ENCODE data around the gene AP2M1.

Gene AP2M1

DNA sequence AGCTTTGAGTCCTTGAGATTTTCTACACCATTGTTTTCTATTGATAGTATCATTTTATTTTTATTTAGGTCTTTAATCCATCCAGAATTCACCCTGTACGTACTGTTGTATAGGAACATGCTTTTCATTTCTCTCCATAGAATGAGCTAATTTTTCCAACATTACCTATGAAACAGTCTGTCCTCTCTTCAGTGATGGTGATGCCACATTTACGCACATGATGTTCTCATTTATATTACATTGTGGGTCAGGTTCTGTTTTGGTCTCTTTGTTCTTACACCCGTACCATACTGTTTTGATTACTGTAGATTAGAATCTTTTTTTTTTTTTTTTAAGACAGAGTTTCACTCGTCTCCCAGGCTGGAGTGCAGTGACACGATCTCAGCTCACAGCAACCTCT is 37.1 kb downstream of the AP2M1 start:
- TF ChIP-seq, protein P1, sequence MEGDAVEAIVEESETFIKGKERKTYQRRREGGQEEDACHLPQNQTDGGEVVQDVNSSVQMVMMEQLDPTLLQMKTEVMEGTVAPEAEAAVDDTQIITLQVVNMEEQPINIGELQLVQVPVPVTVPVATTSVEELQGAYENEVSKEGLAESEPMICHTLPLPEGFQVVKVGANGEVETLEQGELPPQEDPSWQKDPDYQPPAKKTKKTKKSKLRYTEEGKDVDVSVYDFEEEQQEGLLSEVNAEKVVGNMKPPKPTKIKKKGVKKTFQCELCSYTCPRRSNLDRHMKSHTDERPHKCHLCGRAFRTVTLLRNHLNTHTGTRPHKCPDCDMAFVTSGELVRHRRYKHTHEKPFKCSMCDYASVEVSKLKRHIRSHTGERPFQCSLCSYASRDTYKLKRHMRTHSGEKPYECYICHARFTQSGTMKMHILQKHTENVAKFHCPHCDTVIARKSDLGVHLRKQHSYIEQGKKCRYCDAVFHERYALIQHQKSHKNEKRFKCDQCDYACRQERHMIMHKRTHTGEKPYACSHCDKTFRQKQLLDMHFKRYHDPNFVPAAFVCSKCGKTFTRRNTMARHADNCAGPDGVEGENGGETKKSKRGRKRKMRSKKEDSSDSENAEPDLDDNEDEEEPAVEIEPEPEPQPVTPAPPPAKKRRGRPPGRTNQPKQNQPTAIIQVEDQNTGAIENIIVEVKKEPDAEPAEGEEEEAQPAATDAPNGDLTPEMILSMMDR (IDR thresholded peaks at IDR 0.05; ENCODE audit: low read length, missing control alignments): no peak
- no peak for DNase-seq (ENCODE audit: low read depth)
- no peak overlapping the region for H3K4me3 ChIP-seq (replicated peaks; ENCODE audit: low read depth, low read length)

DNA sequence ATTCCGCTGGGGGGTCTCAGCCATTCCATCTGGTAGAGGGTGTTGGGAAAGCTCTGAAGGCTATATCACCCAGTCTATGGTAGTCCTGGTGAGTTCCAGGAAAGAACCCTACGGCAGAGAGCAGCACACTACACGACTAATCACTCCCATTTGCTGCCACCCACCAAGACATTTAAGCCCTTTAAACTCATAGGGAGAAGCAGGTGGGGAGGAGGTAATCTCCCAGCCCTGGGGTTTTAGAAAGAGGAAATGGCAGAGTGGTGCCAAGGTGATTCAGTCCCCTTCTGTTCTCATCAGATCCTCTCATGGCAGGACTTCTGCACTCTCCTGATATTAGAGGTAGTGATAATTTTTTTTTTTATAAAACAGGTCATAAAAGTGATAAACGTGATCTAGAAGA is 44.2 kb downstream of the AP2M1 start:
- H3K4me3 ChIP-seq (replicated peaks; ENCODE audit: low read depth, low read length): no peak overlapping the region
- TF ChIP-seq, protein P1 (IDR thresholded peaks at IDR 0.05; ENCODE audit: low read length, missing control alignments): no peak

DNA sequence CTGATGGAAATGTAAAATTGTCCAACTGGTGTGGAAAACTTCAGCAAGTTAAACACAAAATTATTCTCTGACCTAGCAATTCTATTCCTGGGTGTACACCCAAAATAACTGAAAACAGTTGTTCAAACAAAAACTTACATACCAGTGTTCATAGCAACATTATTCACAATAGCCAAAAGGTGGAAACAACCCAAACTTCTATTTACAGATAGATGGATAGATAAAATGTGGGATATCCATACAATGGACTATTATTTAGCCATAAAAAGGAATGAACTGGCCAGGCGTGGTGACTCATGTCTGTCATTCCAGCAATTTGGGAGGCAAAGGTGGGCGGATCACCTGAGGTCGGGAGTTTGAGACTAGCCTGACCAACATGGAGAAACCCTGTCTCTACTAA is 47.9 kb downstream of the AP2M1 start:
- TF ChIP-seq, protein P1 (IDR thresholded peaks at IDR 0.05; ENCODE audit: low read length, missing control alignments): no peak
- H3K4me3 ChIP-seq (replicated peaks; ENCODE audit: low read depth, low read length): no peak overlapping the region
- no peak for DNase-seq (ENCODE audit: low read depth)

More for the DNA sequence above, 44.2 kb downstream of the AP2M1 start:
- DNase-seq (ENCODE audit: low read depth): no peak

DNA sequence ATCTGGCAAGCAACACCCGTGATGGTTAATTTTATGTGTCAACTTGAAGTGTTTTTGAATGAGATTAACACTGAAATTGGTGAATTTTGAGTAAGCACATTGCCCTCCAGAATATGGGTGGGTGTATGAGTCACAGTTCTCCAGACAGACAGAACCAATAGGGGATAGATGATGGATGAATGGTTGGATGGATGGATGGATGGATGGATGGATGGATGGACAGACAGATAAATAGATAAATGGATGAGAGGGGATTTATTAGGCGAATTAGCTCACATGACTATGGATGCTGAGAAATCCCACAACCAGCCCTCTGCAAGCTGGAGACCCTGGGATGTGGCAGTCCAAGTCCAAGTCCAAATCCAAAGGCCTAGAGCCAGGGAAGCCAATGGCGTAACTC is 49.3 kb downstream of the AP2M1 start:
- TF ChIP-seq, protein P1 (IDR thresholded peaks at IDR 0.05; ENCODE audit: low read length, missing control alignments): no peak
- DNase-seq (ENCODE audit: low read depth): no peak
- H3K4me3 ChIP-seq (replicated peaks; ENCODE audit: low read depth, low read length): no peak overlapping the region

DNA sequence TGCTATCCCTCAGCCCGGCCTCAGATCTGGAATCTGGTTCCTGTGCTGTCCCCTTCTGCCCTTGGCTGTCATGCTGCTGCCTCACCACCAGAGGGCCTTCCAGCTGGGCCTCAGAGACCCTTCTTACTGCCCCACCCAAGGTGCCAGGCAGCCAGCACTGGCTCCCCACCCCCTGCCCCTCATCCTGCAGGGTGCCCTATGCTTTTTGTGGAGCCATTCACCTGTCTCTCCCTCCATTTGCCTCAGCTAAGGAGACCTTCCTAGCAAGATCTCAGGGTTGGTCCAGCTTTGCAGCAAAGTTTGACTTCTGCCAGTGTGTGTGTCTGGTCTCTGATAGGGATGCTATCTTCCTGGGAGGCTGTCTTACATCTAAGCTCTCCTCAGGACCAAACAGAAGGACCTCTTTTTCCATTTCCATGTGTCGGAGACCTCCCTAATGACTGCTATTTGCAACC is 52.9 kb downstream of the AP2M1 start:
- DNase-seq (ENCODE audit: low read depth): peak; percentile 32

DNA sequence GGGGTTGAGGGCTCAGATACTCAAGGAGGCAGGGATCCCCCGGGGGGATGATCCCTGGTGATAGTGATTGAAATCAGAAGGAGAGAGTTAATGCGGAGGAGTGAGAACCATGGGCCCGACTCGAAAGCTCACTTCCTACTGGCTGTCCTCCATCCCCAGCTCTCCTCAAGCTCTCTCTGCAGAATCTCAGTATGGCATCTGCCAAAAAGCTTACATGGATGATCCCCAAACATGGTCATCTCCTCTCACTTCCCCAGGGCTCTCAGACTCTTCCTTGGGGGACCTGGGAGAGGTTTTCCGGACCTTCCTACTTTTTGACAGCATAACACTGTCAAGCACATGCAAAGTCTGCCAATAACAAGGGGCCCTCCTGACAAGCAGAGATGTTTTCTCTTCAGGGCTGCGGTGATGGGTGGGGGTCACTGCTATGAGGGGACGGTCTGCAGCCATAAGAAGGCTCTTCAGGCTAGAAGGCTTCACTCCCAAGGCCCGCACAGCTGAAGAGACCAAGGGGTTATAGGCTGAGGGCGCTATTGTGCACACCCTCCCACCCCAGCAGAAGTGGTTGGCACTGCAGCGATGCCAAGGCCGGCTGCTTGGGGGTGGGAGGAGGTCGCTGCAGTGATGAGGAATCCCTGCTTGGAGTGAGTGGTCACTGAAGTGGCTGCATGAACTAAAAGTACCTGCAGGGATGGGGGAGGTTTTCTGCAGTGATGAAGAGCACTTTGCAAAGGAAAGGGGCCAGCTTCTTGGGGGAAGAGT is 53.9 kb downstream of the AP2M1 start:
- no peak overlapping the region for H3K4me3 ChIP-seq (replicated peaks; ENCODE audit: low read depth, low read length)
- TF ChIP-seq, protein P1 (IDR thresholded peaks at IDR 0.05; ENCODE audit: low read length, missing control alignments): no peak
- no peak for DNase-seq (ENCODE audit: low read depth)

More for the DNA sequence above, 52.9 kb downstream of the AP2M1 start:
- TF ChIP-seq, protein P1 (IDR thresholded peaks at IDR 0.05; ENCODE audit: low read length, missing control alignments): peak; percentile 84
- no peak overlapping the region for H3K4me3 ChIP-seq (replicated peaks; ENCODE audit: low read depth, low read length)

All from fibroblast of pulmonary artery (primary cell).